ENCODE data around the gene TET3.

Gene TET3

GRCh38 chr2:73964223-73964622 is 20.5 kb upstream of the TET3 start:
- no peak for DNase-seq (ENCODE audit: low read depth)

- no peak for DNase-seq (ENCODE audit: low read depth)
Observed at GRCh38 chr2:73965053-73965452, 19.7 kb upstream of the TET3 start.

- DNase-seq (ENCODE audit: low read depth): no peak
Observed at GRCh38 chr2:73968357-73968937, 16.3 kb upstream of the TET3 start.

- DNase-seq (ENCODE audit: low read depth): no peak
Observed at GRCh38 chr2:73969356-73969755, 15.4 kb upstream of the TET3 start.

- no peak for DNase-seq (ENCODE audit: low read depth)
Observed at GRCh38 chr2:73970141-73970803, 14.4 kb upstream of the TET3 start.

GRCh38 chr2:73970850-73971471 is 13.7 kb upstream of the TET3 start:
- DNase-seq (ENCODE audit: low read depth): no peak

GRCh38 chr2:73971722-73972121 is 13.0 kb upstream of the TET3 start:
- no peak for DNase-seq (ENCODE audit: low read depth)

- DNase-seq (ENCODE audit: low read depth): no peak
Observed at GRCh38 chr2:73972846-73973245, 11.9 kb upstream of the TET3 start.

- DNase-seq (ENCODE audit: low read depth): no peak
Observed at GRCh38 chr2:73975731-73976130, 9.0 kb upstream of the TET3 start.

- DNase-seq (ENCODE audit: low read depth): no peak
Observed at GRCh38 chr2:73976803-73977202, 7.9 kb upstream of the TET3 start.

- DNase-seq (ENCODE audit: low read depth): no peak
Observed at GRCh38 chr2:73977466-73977865, 7.2 kb upstream of the TET3 start.

- DNase-seq (ENCODE audit: low read depth): peak; percentile 64
Observed at GRCh38 chr2:73979021-73979420, 5.7 kb upstream of the TET3 start.

GRCh38 chr2:73979686-73980085 is 5.0 kb upstream of the TET3 start:
- DNase-seq (ENCODE audit: low read depth): no peak

GRCh38 chr2:73980566-73980965 is 4.1 kb upstream of the TET3 start:
- no peak for DNase-seq (ENCODE audit: low read depth)

GRCh38 chr2:73981081-73982001 is 3.4 kb upstream of the TET3 start:
- no peak for DNase-seq (ENCODE audit: low read depth)

GRCh38 chr2:73982140-73982617 is 2.5 kb upstream of the TET3 start:
- no peak for DNase-seq (ENCODE audit: low read depth)

GRCh38 chr2:73983322-73984202 is 1.1 kb upstream of the TET3 start:
- no peak for DNase-seq (ENCODE audit: low read depth)

- peak; percentile 51 for DNase-seq (ENCODE audit: low read depth)
Observed at GRCh38 chr2:73984922-73985307, 205 bp downstream of the TET3 start.

- peak; percentile 36 for DNase-seq (ENCODE audit: low read depth)
Observed at GRCh38 chr2:73985308-73986084, 786 bp downstream of the TET3 start.

GRCh38 chr2:73986085-73986681 is 1.5 kb downstream of the TET3 start:
- DNase-seq (ENCODE audit: low read depth): no peak

Data from T follicular helper cell (primary cell).